HCT116 (cell line): ENCODE data around the gene RABGAP1. TPM values are rescaled to one million over a fixed set of nuclear protein-coding genes. Genes with fewer than 3 reads are reported as not detected.

Experiments used
- ATAC-seq: fragments of 200-7000 bp; cut with Tn5 transposase; 2 replicates; pipeline ENCODE4 v1.9.1; 2020; ENCODE audit warnings: mild to moderate bottlenecking, moderate library complexity
- BruUV-seq: library from RNA; stranded (reverse); fragments of 400-500 nt; replicated peaks from 2 replicates; lab custom pipeline; 2021; lab: Mats Ljungman, UMichigan
- CTCF ChIA-PET: fragments of 300-600 bp; sonication (Branson Sonifier 250); formaldehyde crosslinking; loops from one replicate; lab custom pipeline; 2021; ENCODE audit warnings: antibody characterized with exemption; lab: Charles Lee
- POLR2A ChIA-PET: fragments of 300-600, 350-600 bp; sonication (Branson Sonifier 250); formaldehyde crosslinking; loops from one replicate; lab custom pipeline; 2021; ENCODE audit warnings: antibody characterized with exemption; lab: Charles Lee
- RAD21 ChIA-PET, 2 experiments: fragments of 300-600 bp; sonication (Branson Sonifier 250); formaldehyde crosslinking; loops; one replicate each; lab custom pipeline; 2023; ENCODE audit warnings: low total read pairs in 2 of 2; ENCODE audit not compliant: uncharacterized antibody in 2 of 2, unreplicated experiment in 2 of 2, low non-redundant PET in 1 of 2; lab: Charles Lee
- DNase-seq: peaks from one replicate; pipeline ENCODE4 v3.0.0-alpha.2; 2010; ENCODE audit warnings: low read depth, low spot score
- H2AFZ ChIP-seq: fragments of 200-600 bp; shearing (Covaris generic), sonication (generic); 2 replicates; pipeline ENCODE4 v1.6.1; 2017; ENCODE audit warnings: low read depth, mixed run types, mixed read lengths, antibody characterized with exemption, low read length; ENCODE audit not compliant: poor library complexity, severe bottlenecking
- H3K27ac ChIP-seq: 2 replicates; pipeline ENCODE4 v1.5.1; 2012; ENCODE audit warnings: low read depth, low read length
- H3K27me3 ChIP-seq: fragments of 200-600 bp; sonication (generic); 2 replicates; pipeline ENCODE4 v1.6.1; 2016; ENCODE audit warnings: mixed run types, low read length, mixed read lengths; ENCODE audit not compliant: insufficient read depth
- H3K36me3 ChIP-seq, 2 experiments: fragments of 200-500 bp in 1 of 2; fragments of 200-600 bp in 1 of 2; sonication (Bioruptor generic) in 1 of 2; sonication (generic) in 1 of 2; 2 replicates each; pipeline versions ENCODE4 v1.5.1 to v1.6.1; 2014 to 2016; ENCODE audit warnings: low read length in 2 of 2, inconsistent platforms in 1 of 2, mixed read lengths in 1 of 2, mixed run types in 1 of 2; ENCODE audit not compliant: insufficient read depth in 2 of 2, control insufficient read depth in 1 of 2
- H3K4me1 ChIP-seq, 2 experiments: fragments of 200-600 bp in 1 of 2; sonication (generic) in 1 of 2; 2 replicates each; pipeline versions ENCODE4 v1.5.1 to v1.6.1; 2012 to 2017; ENCODE audit warnings: low read length in 2 of 2, inconsistent platforms in 1 of 2, mild to moderate bottlenecking in 1 of 2, mixed read lengths in 1 of 2, mixed run types in 1 of 2, moderate library complexity in 1 of 2; ENCODE audit not compliant: insufficient read depth in 2 of 2, control insufficient read depth in 1 of 2
- H3K4me2 ChIP-seq: fragments of 200-600 bp; sonication (generic); 2 replicates; pipeline ENCODE4 v1.6.1; 2017; ENCODE audit warnings: mixed run types, low read length, mixed read lengths
- H3K4me3 ChIP-seq, 2 experiments: fragments of 200-600 bp in 1 of 2; sonication (generic) in 1 of 2; replicated peaks in 1 of 2; 2 replicates each; pipeline ENCODE4 v1.5.1; 2011 to 2016; ENCODE audit warnings: low read length in 2 of 2, control low read depth in 1 of 2, low read depth in 1 of 2, mild to moderate bottlenecking in 1 of 2, mixed read lengths in 1 of 2, mixed run types in 1 of 2
- H3K79me2 ChIP-seq: fragments of 200-600 bp; sonication (generic); 2 replicates; pipeline ENCODE4 v1.6.1; 2017; ENCODE audit warnings: mild to moderate bottlenecking, mixed run types, low read length, moderate library complexity, mixed read lengths; ENCODE audit not compliant: insufficient read depth
- H3K9ac ChIP-seq: fragments of 200-600 bp; sonication (generic); 2 replicates; pipeline ENCODE4 v1.6.1; 2016; ENCODE audit warnings: low read length, mixed read lengths
- H3K9me2 ChIP-seq: fragments of 200-600 bp; sonication (generic), shearing (Covaris generic); 2 replicates; pipeline ENCODE4 v1.6.1; 2017; ENCODE audit warnings: mixed run types, mild to moderate bottlenecking, moderate library complexity; ENCODE audit not compliant: insufficient read depth
- H3K9me3 ChIP-seq, 2 experiments: fragments of 200-500 bp in 1 of 2; fragments of 200-600 bp in 1 of 2; sonication (Bioruptor generic) in 1 of 2; sonication (generic) in 1 of 2; 2 replicates each; pipeline ENCODE4 v1.6.1; 2014 to 2017; ENCODE audit warnings: low read length in 2 of 2, mixed read lengths in 2 of 2, inconsistent platforms in 1 of 2, low read depth in 1 of 2, mild to moderate bottlenecking in 1 of 2, mixed run types in 1 of 2, moderate library complexity in 1 of 2; ENCODE audit not compliant: control insufficient read depth in 1 of 2, insufficient read depth in 1 of 2
- H4K20me1 ChIP-seq: fragments of 200-600 bp; sonication (generic), shearing (Covaris generic); 2 replicates; pipeline ENCODE4 v1.6.1; 2017; ENCODE audit warnings: mixed run types, mild to moderate bottlenecking, moderate library complexity; ENCODE audit not compliant: insufficient read depth
- ATF3 ChIP-seq: IDR thresholded peaks from 2 replicates; pipeline ENCODE4 v1.6.1; 2012
- CBX3 ChIP-seq: IDR thresholded peaks from 2 replicates; pipeline ENCODE4 v1.6.1; 2012; ENCODE audit warnings: low read depth
- CEBPB ChIP-seq: IDR thresholded peaks from 2 replicates; pipeline ENCODE4 v1.6.1; 2012; ENCODE audit warnings: low read depth
- CTCF ChIP-seq, 3 experiments: fragments of 200-600 bp in 1 of 3; sonication (generic) in 1 of 3; IDR thresholded peaks in 2 of 3; conservative IDR thresholded peaks in 1 of 3; 2 replicates each; pipeline ENCODE4 v1.5.1; 2012 to 2017; ENCODE audit warnings: low read depth in 2 of 3, low read length in 2 of 3, antibody characterized with exemption in 1 of 3, borderline replicate concordance in 1 of 3, control low read depth in 1 of 3, mild to moderate bottlenecking in 1 of 3, mixed read lengths in 1 of 3, mixed run types in 1 of 3, moderate library complexity in 1 of 3; ENCODE audit not compliant: insufficient read depth in 1 of 3
- EGR1 ChIP-seq: IDR thresholded peaks from 2 replicates; pipeline ENCODE4 v1.6.1; 2012; ENCODE audit warnings: low read depth
- ELF1 ChIP-seq: IDR thresholded peaks from 2 replicates; pipeline ENCODE4 v1.6.1; 2012; ENCODE audit warnings: low read depth, borderline replicate concordance
- EZH2 ChIP-seq: fragments of 200-600 bp; sonication (generic); IDR thresholded peaks from 2 replicates; pipeline ENCODE4 v1.6.1; 2017; ENCODE audit warnings: antibody characterized with exemption, mixed run types
- FOSL1 ChIP-seq: IDR thresholded peaks from 2 replicates; pipeline ENCODE4 v1.6.1; 2012; ENCODE audit warnings: low read depth
- JUND ChIP-seq: IDR thresholded peaks from 2 replicates; pipeline ENCODE4 v1.6.1; 2012
- MAX ChIP-seq: IDR thresholded peaks from 2 replicates; pipeline ENCODE4 v1.6.1; 2012
- POLR2AphosphoS5 ChIP-seq: IDR thresholded peaks from 2 replicates; pipeline ENCODE4 v1.6.1; 2011; ENCODE audit warnings: mild to moderate bottlenecking, low read depth, low read length, moderate library complexity
- REST ChIP-seq: IDR thresholded peaks from 2 replicates; pipeline ENCODE4 v1.6.1; 2012; ENCODE audit warnings: low read depth
- SIN3A ChIP-seq: IDR thresholded peaks from 2 replicates; pipeline ENCODE4 v1.6.1; 2012; ENCODE audit warnings: low read depth
- SP1 ChIP-seq: IDR thresholded peaks from 2 replicates; pipeline ENCODE4 v1.6.1; 2012; ENCODE audit warnings: low read depth
- SRF ChIP-seq: IDR thresholded peaks from 2 replicates; pipeline ENCODE4 v1.6.1; 2012; ENCODE audit warnings: low read depth
- TCF7L2 ChIP-seq: IDR thresholded peaks from 2 replicates; pipeline ENCODE4 v1.7.0; 2011; ENCODE audit warnings: borderline replicate concordance, inconsistent platforms; ENCODE audit not compliant: insufficient read depth, insufficient read length; ENCODE audit errors: extremely low read depth
- YY1 ChIP-seq: IDR thresholded peaks from 2 replicates; pipeline ENCODE4 v1.6.1; 2011; ENCODE audit warnings: low read length, low read depth, moderate library complexity, mild to moderate bottlenecking; ENCODE audit not compliant: insufficient replicate concordance; ENCODE audit errors: extremely low read depth
- ZBTB33 ChIP-seq: IDR thresholded peaks from 2 replicates; pipeline ENCODE4 v1.6.1; 2011; ENCODE audit warnings: mild to moderate bottlenecking, low read length, moderate library complexity; ENCODE audit not compliant: insufficient replicate concordance; ENCODE audit errors: extremely low read depth
- ZFX ChIP-seq: fragments of 450-650 bp; IDR thresholded peaks from 2 replicates; pipeline ENCODE4 v1.6.1; 2017
- intact Hi-C: fragments of 100-400 bp; cut with micrococcal nuclease; formaldehyde crosslinking; loops from 2 replicates; pipeline ENCODE4 v1.10.0; 2022
- total RNA-seq: library from RNA; stranded (reverse); gene quantifications from one replicate; pipeline ENCODE4 v1.2.1, GENCODE V29; 2021; ENCODE audit not compliant: unreplicated experiment

Gene RABGAP1
- total RNA-seq, 1 experiment from 2014 or later = 29.7 TPM

- POLR2A ChIA-PET = no interaction called here
- H3K4me1 ChIP-seq = no peaks in the 10 kb centered on the region
- H3K4me2 ChIP-seq = no peak overlapping the region
Measured at GRCh38 chr9:123064716-123065115, 123.9 kb downstream of the RABGAP1 start.

More at GRCh38 chr9:123064716-123065115, 123.9 kb downstream of the RABGAP1 start:
- ATAC-seq (no peak), DNase-seq (no peak)
- peaks cover 3 to 8% of the 10 kb centered on the region in 2 experiments; a peak in 2 of 4 replicates for H3K36me3 ChIP-seq
- TF ChIP-seq JUND (no peak), ELF1 (no peak), SRF (no peak), MAX (no peak), EGR1 (no peak), POLR2AphosphoS5 (no peak), ZFX (no peak), YY1 (no peak), REST (no peak), CTCF (IDR thresholded peaks at IDR 0.05 in 2 of 3, conservative IDR thresholded peaks at IDR 0.05 in 1 of 3; ENCODE audit: borderline replicate concordance in 1 of 3, insufficient read depth in 1 of 3, low read depth in 2 of 3, low read length in 2 of 3) (no peak), EZH2 (no peak), SIN3A (no peak), CEBPB (no peak), SP1 (no peak), TCF7L2 (no peak), FOSL1 (no peak), ZBTB33 (no peak), ATF3 (no peak), CBX3 (no peak)
- TF ChIP-seq, all 23 proteins: peak for 0
- no peaks in the 10 kb centered on the region for H3K9me3 ChIP-seq
- RAD21 ChIA-PET = interaction anchor here in 1 of 2 experiments (0.5 kb wide), 1 partner anchor 9 kb away, joined by 7 read pairs; no protein-coding TSS in a partner anchor
- H2AFZ ChIP-seq = no peak overlapping the region
- H4K20me1 ChIP-seq = no peaks in the 10 kb centered on the region
- H3K27me3 ChIP-seq = no peaks in the 10 kb centered on the region
- CTCF ChIA-PET = no interaction called here
- intact Hi-C loops = no loop called here
- H3K4me3 ChIP-seq = no peak overlapping the region
- H3K9me2 ChIP-seq = no peaks in the 10 kb centered on the region
- H3K79me2 ChIP-seq = no peaks in the 10 kb centered on the region
- no peak overlapping the region for H3K9ac ChIP-seq
- BruUV-seq = no TSS peak
- no peak overlapping the region for H3K27ac ChIP-seq
